ENCODE results near the gene ADI1.

DNA sequence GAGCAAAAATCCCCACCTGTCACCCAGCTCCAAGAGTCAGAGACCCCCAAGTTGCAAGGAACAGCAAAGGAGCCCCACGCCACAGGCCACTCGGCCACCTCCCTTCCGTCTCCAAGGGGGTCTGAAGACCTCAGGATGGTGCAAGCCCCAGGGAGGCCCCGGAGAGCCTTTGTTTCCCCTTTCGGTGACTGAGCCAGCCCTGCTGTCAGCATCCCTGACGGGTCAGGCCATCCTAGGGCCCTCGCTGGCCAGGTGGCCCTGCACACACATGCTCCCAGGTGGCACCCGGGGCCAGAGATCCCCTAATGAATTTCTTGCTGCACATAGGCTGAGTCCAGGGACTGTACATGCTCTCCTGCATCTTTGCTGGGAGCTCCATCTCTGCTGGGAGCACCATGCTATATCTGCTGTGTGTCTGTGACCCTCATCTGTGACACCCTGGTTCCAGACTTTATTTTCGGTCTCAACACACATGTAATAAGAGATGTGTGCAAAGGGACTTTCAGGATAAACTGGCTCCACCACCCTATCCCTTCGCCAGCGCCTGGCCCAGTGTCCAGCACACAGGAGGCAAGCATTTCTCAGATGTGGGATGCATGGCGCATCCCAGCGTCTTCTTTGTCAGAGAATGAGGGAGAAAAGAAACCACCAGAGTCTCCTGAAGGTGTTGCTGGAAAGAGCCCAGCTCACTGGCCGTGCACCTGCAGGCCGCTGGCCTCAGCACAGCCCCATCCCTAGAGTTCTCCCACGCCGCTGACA, 27.4 kb downstream of the ADI1 start:
- TF ChIP-seq, protein P1, sequence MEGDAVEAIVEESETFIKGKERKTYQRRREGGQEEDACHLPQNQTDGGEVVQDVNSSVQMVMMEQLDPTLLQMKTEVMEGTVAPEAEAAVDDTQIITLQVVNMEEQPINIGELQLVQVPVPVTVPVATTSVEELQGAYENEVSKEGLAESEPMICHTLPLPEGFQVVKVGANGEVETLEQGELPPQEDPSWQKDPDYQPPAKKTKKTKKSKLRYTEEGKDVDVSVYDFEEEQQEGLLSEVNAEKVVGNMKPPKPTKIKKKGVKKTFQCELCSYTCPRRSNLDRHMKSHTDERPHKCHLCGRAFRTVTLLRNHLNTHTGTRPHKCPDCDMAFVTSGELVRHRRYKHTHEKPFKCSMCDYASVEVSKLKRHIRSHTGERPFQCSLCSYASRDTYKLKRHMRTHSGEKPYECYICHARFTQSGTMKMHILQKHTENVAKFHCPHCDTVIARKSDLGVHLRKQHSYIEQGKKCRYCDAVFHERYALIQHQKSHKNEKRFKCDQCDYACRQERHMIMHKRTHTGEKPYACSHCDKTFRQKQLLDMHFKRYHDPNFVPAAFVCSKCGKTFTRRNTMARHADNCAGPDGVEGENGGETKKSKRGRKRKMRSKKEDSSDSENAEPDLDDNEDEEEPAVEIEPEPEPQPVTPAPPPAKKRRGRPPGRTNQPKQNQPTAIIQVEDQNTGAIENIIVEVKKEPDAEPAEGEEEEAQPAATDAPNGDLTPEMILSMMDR (IDR thresholded peaks at IDR 0.05; ENCODE audit: insufficient read depth, low read length, poor library complexity, severe bottlenecking): no peak
- TF ChIP-seq EZH2phosphoT487 (conservative IDR thresholded peaks at IDR 0.05; ENCODE audit: low read length): no peak
